ENCODE data around the gene FBRSL1. TPM values are rescaled to one million over a fixed set of nuclear protein-coding genes. Genes with fewer than 3 reads are reported as not detected.

FBRSL1 gene
- total RNA-seq, 4 donors from 2014 or later: 5.9 to 34.3 (median 23.4) TPM

DNA sequence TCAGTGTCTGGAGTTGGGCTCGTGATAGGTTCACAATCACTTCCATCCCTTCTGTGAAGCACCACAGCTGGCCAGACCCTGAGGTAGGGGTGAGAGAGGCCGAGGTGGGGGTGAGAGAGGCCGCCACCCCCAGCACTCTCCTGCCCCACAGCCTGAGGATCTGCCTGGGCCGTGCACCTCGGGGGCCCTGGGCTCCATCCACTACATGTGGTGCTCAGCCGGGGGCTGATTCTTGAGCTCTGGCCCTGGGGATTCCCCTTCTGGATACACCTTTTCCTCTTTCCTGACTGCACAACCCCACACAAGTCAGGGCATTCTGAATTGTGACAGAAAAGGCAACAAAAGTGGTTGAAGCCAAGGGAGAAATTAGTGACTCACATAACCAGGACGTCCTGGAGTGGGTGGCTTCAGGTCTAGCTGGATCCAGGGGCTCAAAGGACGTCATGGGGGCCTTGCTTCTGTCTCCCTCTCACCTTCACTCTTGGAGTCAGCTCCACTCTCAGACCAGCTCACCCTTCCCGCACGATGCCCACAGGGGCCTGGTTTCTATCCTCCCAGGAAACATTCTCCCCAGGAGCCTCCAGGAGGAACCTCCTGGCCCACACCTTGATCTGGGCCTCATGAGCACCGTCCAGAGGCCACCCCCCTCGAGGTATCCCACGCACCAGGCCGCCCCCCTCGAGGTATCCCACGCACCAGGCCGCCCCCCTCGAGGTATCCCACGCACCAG lies 12.1 kb upstream of the FBRSL1 start:
- Histone ChIP-seq H3K36me3 (no peaks in the 10 kb centered on the region), H3K4me1 (no peaks in the 10 kb centered on the region), H3K27me3 (peaks cover 0 to 61% (median 0%) of the 10 kb centered on the region in 4 donors), H3K9me3 (no peaks in the 10 kb centered on the region), H3K27ac (no peak overlapping the region), H3K4me3 (no peak overlapping the region)
- intact Hi-C loops (cut with DNase I): no loop called here
- 62 to 71% methylated on average over 4 to 11 of the region's 19 CpGs for WGBS, 2 donors
- no peak for DNase-seq
- TF ChIP-seq CTCF (IDR thresholded peaks at IDR 0.05) (no peak), POLR2A (IDR thresholded peaks at IDR 0.05) (no peak)

- Histone ChIP-seq H3K27me3 (peaks cover 0 to 67% (median 0%) of the 10 kb centered on the region in 4 donors), H3K36me3 (no peaks in the 10 kb centered on the region), H3K4me3 (no peak overlapping the region), H3K27ac (no peak overlapping the region), H3K4me1 (no peaks in the 10 kb centered on the region), H3K9me3 (no peaks in the 10 kb centered on the region)
- TF ChIP-seq POLR2A (IDR thresholded peaks at IDR 0.05) (no peak), CTCF (IDR thresholded peaks at IDR 0.05) (no peak)
- no peak for DNase-seq
- intact Hi-C loops (cut with DNase I): no loop called here
- 79% methylated on average over 6 of the region's 15 CpGs; no CpG with 5 or more reads in 1 of the 2 donors for WGBS, 2 donors
These were observed 11.5 kb upstream of the FBRSL1 start for GRCh38 chr12:132478433-132478803.

- no peak overlapping the region for H3K27ac ChIP-seq
- no peaks in the 10 kb centered on the region for H3K4me1 ChIP-seq
- no peaks in the 10 kb centered on the region for H3K36me3 ChIP-seq
- intact Hi-C loops (cut with DNase I): no loop called here
- H3K4me3 ChIP-seq: no peak overlapping the region
- H3K9me3 ChIP-seq: no peaks in the 10 kb centered on the region
- peak in 1 of 6 experiments; percentile 29 for TF ChIP-seq CTCF (IDR thresholded peaks at IDR 0.05)
- TF ChIP-seq POLR2A (IDR thresholded peaks at IDR 0.05): no peak
- no peak for DNase-seq
- H3K27me3 ChIP-seq: peaks cover 0 to 71% (median 0%) of the 10 kb centered on the region in 4 donors
- 70 to 86% methylated on average over 7 to 10 of the region's 16 CpGs for WGBS, 2 donors
These were observed 11.1 kb upstream of the FBRSL1 start for GRCh38 chr12:132478845-132479244.

- Histone ChIP-seq H3K4me3 (no peak overlapping the region), H3K27me3 (peaks cover 0 to 74% (median 0%) of the 10 kb centered on the region in 4 donors), H3K9me3 (no peaks in the 10 kb centered on the region), H3K36me3 (no peaks in the 10 kb centered on the region), H3K27ac (no peak overlapping the region), H3K4me1 (no peaks in the 10 kb centered on the region)
- DNase-seq: no peak
- intact Hi-C loops (cut with DNase I): no loop called here
- WGBS, 2 donors: 50 to 81% methylated on average over 2 to 6 of the region's 13 CpGs
- TF ChIP-seq POLR2A (IDR thresholded peaks at IDR 0.05) (no peak), CTCF (IDR thresholded peaks at IDR 0.05) (no peak)
These were observed 10.7 kb upstream of the FBRSL1 start for GRCh38 chr12:132479291-132479690.

- Histone ChIP-seq H3K27me3 (peaks cover 0 to 82% (median 0%) of the 10 kb centered on the region in 4 donors), H3K27ac (no peak overlapping the region), H3K4me1 (no peaks in the 10 kb centered on the region), H3K4me3 (no peak overlapping the region), H3K36me3 (no peaks in the 10 kb centered on the region), H3K9me3 (no peaks in the 10 kb centered on the region)
- WGBS, 2 donors: 73 to 81% methylated on average over 19 to 26 of the region's 38 CpGs
- intact Hi-C loops (cut with DNase I): no loop called here
- no peak for DNase-seq
- TF ChIP-seq POLR2A (IDR thresholded peaks at IDR 0.05) (no peak), CTCF (IDR thresholded peaks at IDR 0.05) (no peak)
These were observed 9.9 kb upstream of the FBRSL1 start for GRCh38 chr12:132479938-132480622.
